Lung (tissue), 12 donors: ENCODE data around the gene EPM2A. TPM values are rescaled to one million over a fixed set of nuclear protein-coding genes. Genes with fewer than 3 reads are reported as not detected.

Experiments used
- ATAC-seq: fragments of 200-7000 bp; cut with Tn5 transposase; one replicate; pipeline ENCODE4 v1.9.1; 2020; ENCODE audit warnings: moderate number of reproducible peaks; ENCODE audit not compliant: insufficient read depth, low FRiP score
- DNase-seq, 3 donors: peaks; one replicate each; pipeline ENCODE4 v3.0.0-alpha.2; 2013 to 2017
- H3K27ac ChIP-seq, 2 donors: one replicate each; pipeline ENCODE4 v1.5.1; 2013; ENCODE audit warnings: mild to moderate bottlenecking in 2 of 2, moderate library complexity in 2 of 2, control low read depth in 1 of 2, inconsistent platforms in 1 of 2, low read depth in 1 of 2, low read length in 1 of 2
- H3K27me3 ChIP-seq, 3 donors: one replicate each; pipeline ENCODE4 v1.5.1; 2013; ENCODE audit warnings: low read length in 2 of 3; ENCODE audit not compliant: control insufficient read depth in 3 of 3, insufficient read depth in 3 of 3
- H3K36me3 ChIP-seq, 4 donors: one replicate each; pipeline ENCODE4 v1.5.1; 2013; ENCODE audit warnings: low read length in 4 of 4, mild to moderate bottlenecking in 1 of 4, moderate library complexity in 1 of 4; ENCODE audit not compliant: control insufficient read depth in 4 of 4, insufficient read depth in 4 of 4
- H3K4me1 ChIP-seq, 5 donors: one replicate each; pipeline ENCODE4 v1.5.1; 2013; ENCODE audit warnings: low read length in 5 of 5, mild to moderate bottlenecking in 2 of 5, moderate library complexity in 1 of 5; ENCODE audit not compliant: control insufficient read depth in 5 of 5, insufficient read depth in 5 of 5
- H3K4me3 ChIP-seq: one replicate; pipeline ENCODE4 v1.5.1; 2013; ENCODE audit warnings: mild to moderate bottlenecking, control low read depth, moderate library complexity
- H3K9ac ChIP-seq, 2 donors: one replicate each; pipeline ENCODE4 v1.5.1; 2013; ENCODE audit warnings: low read length in 2 of 2, control low read depth in 1 of 2; ENCODE audit not compliant: insufficient read depth in 1 of 2
- H3K9me3 ChIP-seq, 4 donors: one replicate each; pipeline ENCODE4 v1.5.1; 2013; ENCODE audit warnings: low read length in 3 of 4, mild to moderate bottlenecking in 1 of 4, moderate library complexity in 1 of 4; ENCODE audit not compliant: control insufficient read depth in 4 of 4, insufficient read depth in 3 of 4
- WGBS, 2 donors: extraction: QIAGEN DNeasy Blood & Tissue Kit; methylation state at CpG; one replicate each; pipeline ENCODE4 v1.1.7; 2013; 5-methylcytosine and 5-hydroxymethylcytosine counted together
- polyA plus RNA-seq, 2 donors: library from polyadenylated mRNA; stranded (reverse); fragments of 200-250 nt; gene quantifications; one replicate each; pipeline ENCODE4 v1.2.1, GENCODE V29; 2013
- total RNA-seq, 2 donors: library from RNA; depleted of rRNA in 1 of 2; stranded (reverse); fragments of >200 nt in 1 of 2; gene quantifications; one replicate each; pipeline ENCODE4 v1.2.1, GENCODE V29; 2014 to 2021
- TF ChIP-seq, protein P1 (sequence below): IDR thresholded peaks from 2 replicates; pipeline ENCODE4 v1.5.1; 2012; ENCODE audit warnings: mild to moderate bottlenecking; ENCODE audit errors: control extremely low read depth, extremely low read depth
- donor health status: control.
- donor health status: control.
- donor health status: Bipolar disorder and iron deficiency.
- donor health status: healthy.
- donor health status: DM: yes; HTN: yes; CAD: no.

Gene EPM2A
- total and polyA plus RNA-seq, 4 donors = 2.8 to 13.3 (median 5.0) TPM

GRCh38 chr6:145652572-145652971, 82.7 kb downstream of the EPM2A start:
- no peak for ATAC-seq
- H3K36me3 ChIP-seq = no peaks in the 10 kb centered on the region
- no peaks in the 10 kb centered on the region for H3K9me3 ChIP-seq
- H3K9ac ChIP-seq = no peak overlapping the region
- TF ChIP-seq, protein P1, sequence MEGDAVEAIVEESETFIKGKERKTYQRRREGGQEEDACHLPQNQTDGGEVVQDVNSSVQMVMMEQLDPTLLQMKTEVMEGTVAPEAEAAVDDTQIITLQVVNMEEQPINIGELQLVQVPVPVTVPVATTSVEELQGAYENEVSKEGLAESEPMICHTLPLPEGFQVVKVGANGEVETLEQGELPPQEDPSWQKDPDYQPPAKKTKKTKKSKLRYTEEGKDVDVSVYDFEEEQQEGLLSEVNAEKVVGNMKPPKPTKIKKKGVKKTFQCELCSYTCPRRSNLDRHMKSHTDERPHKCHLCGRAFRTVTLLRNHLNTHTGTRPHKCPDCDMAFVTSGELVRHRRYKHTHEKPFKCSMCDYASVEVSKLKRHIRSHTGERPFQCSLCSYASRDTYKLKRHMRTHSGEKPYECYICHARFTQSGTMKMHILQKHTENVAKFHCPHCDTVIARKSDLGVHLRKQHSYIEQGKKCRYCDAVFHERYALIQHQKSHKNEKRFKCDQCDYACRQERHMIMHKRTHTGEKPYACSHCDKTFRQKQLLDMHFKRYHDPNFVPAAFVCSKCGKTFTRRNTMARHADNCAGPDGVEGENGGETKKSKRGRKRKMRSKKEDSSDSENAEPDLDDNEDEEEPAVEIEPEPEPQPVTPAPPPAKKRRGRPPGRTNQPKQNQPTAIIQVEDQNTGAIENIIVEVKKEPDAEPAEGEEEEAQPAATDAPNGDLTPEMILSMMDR = no peak
- WGBS, 2 donors = 71 to 85% methylated on average over 1 of the region's 1 CpG
- peaks cover 0 to 3% (median 0%) of the 10 kb centered on the region in 5 donors for H3K4me1 ChIP-seq
- H3K27me3 ChIP-seq = no peaks in the 10 kb centered on the region
- no peak overlapping the region for H3K27ac ChIP-seq
- DNase-seq = no peak
- H3K4me3 ChIP-seq = no peak overlapping the region

- TF ChIP-seq, protein P1 = no peak
- H3K36me3 ChIP-seq = no peaks in the 10 kb centered on the region
- no peak overlapping the region for H3K27ac ChIP-seq
- 65 to 80% methylated on average over 2 of the region's 2 CpGs for WGBS, 2 donors
- ATAC-seq = no peak
- H3K4me1 ChIP-seq = peaks cover 0 to 3% (median 0%) of the 10 kb centered on the region in 5 donors
- H3K4me3 ChIP-seq = no peak overlapping the region
- H3K9ac ChIP-seq = no peak overlapping the region
- H3K9me3 ChIP-seq = no peaks in the 10 kb centered on the region
- DNase-seq = no peak
- H3K27me3 ChIP-seq = no peaks in the 10 kb centered on the region
Measured at GRCh38 chr6:145651988-145652387, 83.3 kb downstream of the EPM2A start.

GRCh38 chr6:145648149-145648548, 87.2 kb downstream of the EPM2A start:
- no peak overlapping the region for H3K4me3 ChIP-seq
- H3K4me1 ChIP-seq = peaks cover 0 to 3% (median 0%) of the 10 kb centered on the region in 5 donors
- H3K27ac ChIP-seq = no peak overlapping the region
- TF ChIP-seq, protein P1 = no peak
- H3K9ac ChIP-seq = no peak overlapping the region
- no peaks in the 10 kb centered on the region for H3K27me3 ChIP-seq
- H3K36me3 ChIP-seq = no peaks in the 10 kb centered on the region
- DNase-seq = no peak
- H3K9me3 ChIP-seq = no peaks in the 10 kb centered on the region
- no peak for ATAC-seq
- WGBS, 2 donors = 97 to 99% methylated on average over 4 of the region's 4 CpGs

- no peak for ATAC-seq
- Histone ChIP-seq H3K4me1 (peaks cover 0 to 1% (median 0%) of the 10 kb centered on the region in 5 donors), H3K9me3 (no peaks in the 10 kb centered on the region), H3K27ac (no peak overlapping the region), H3K4me3 (no peak overlapping the region), H3K27me3 (no peaks in the 10 kb centered on the region), H3K36me3 (no peaks in the 10 kb centered on the region), H3K9ac (no peak overlapping the region)
- TF ChIP-seq, protein P1 = no peak
- DNase-seq = no peak
- 76 to 79% methylated on average over 1 of the region's 1 CpG for WGBS, 2 donors
Measured at GRCh38 chr6:145647602-145648001, 87.7 kb downstream of the EPM2A start.
